Keratinocyte (primary cell): ENCODE measurements around the gene LRRC19. TPM values are rescaled to one million over a fixed set of nuclear protein-coding genes. Genes with fewer than 3 reads are reported as not detected.

Experiments
- DNase-seq: peaks from one replicate; pipeline ENCODE4 v3.0.0-alpha.2; 2011; ENCODE audit warnings: low read depth, missing footprints, low spot score
- FAIRE-seq: peaks from 2 replicates; lab custom pipeline; 2011; peaks lifted over from hg19 to GRCh38; lab: Jason Lieb, UNC
- H2AFZ ChIP-seq: 2 replicates; pipeline ENCODE4 v1.6.0; 2012; ENCODE audit warnings: low read length, control low read depth, inconsistent platforms; ENCODE audit not compliant: control insufficient read depth
- H3K27ac ChIP-seq: 2 replicates; pipeline ENCODE4 v1.5.1; 2011; ENCODE audit warnings: low read length; ENCODE audit not compliant: control insufficient read depth, insufficient read depth
- H3K27me3 ChIP-seq: 3 replicates; pipeline ENCODE4 v1.6.0; 2011; ENCODE audit warnings: low read length; ENCODE audit not compliant: control insufficient read depth, insufficient read depth; ENCODE audit errors: extremely low read depth
- H3K36me3 ChIP-seq, 2 experiments: 2 replicates in 1 of 2; 3 replicates in 1 of 2; pipeline ENCODE4 v1.5.1; 2011; ENCODE audit warnings: low read length in 2 of 2, mild to moderate bottlenecking in 1 of 2; ENCODE audit not compliant: control insufficient read depth in 2 of 2, insufficient read depth in 2 of 2; ENCODE audit errors: extremely low read depth in 1 of 2
- H3K4me1 ChIP-seq: 3 replicates; pipeline ENCODE4 v1.5.1; 2011; ENCODE audit warnings: low read length; ENCODE audit not compliant: control insufficient read depth, insufficient read depth; ENCODE audit errors: extremely low read depth
- H3K4me2 ChIP-seq: 3 replicates; pipeline ENCODE4 v1.6.0; 2011; ENCODE audit warnings: low read depth, low read length; ENCODE audit not compliant: control insufficient read depth, insufficient read depth; ENCODE audit errors: extremely low read depth
- H3K4me3 ChIP-seq, 3 experiments: fragments of 200-600 bp in 1 of 3; sonication (generic) in 1 of 3; 2 replicates in 2 of 3; 3 replicates in 1 of 3; pipeline ENCODE4 v1.5.1; 2011 to 2016; ENCODE audit warnings: low read length in 3 of 3, mild to moderate bottlenecking in 3 of 3, control low read depth in 2 of 3, inconsistent platforms in 1 of 3, low read depth in 1 of 3, mixed read lengths in 1 of 3, mixed run types in 1 of 3, moderate library complexity in 1 of 3; ENCODE audit not compliant: control insufficient read depth in 2 of 3, insufficient read depth in 2 of 3; ENCODE audit errors: extremely low read depth in 1 of 3
- H3K79me2 ChIP-seq: 2 replicates; pipeline ENCODE4 v1.6.0; 2012; ENCODE audit warnings: low read length; ENCODE audit not compliant: control insufficient read depth, insufficient read depth
- H3K9ac ChIP-seq: 3 replicates; pipeline ENCODE4 v1.6.0; 2011; ENCODE audit warnings: low read length; ENCODE audit not compliant: control insufficient read depth, insufficient read depth; ENCODE audit errors: extremely low read depth
- H3K9me1 ChIP-seq: 3 replicates; pipeline ENCODE4 v1.6.0; 2011; ENCODE audit warnings: low read length; ENCODE audit not compliant: control insufficient read depth, insufficient read depth; ENCODE audit errors: extremely low read depth
- H3K9me3 ChIP-seq: 2 replicates; pipeline ENCODE4 v1.5.1; 2012; ENCODE audit warnings: low read depth, low read length; ENCODE audit not compliant: control insufficient read depth
- H4K20me1 ChIP-seq: 3 replicates; pipeline ENCODE4 v1.6.0; 2011; ENCODE audit warnings: low read length; ENCODE audit not compliant: control insufficient read depth, insufficient read depth; ENCODE audit errors: extremely low read depth
- EZH2 ChIP-seq: IDR thresholded peaks from one replicate; pipeline ENCODE4 v1.6.1; 2012; ENCODE audit warnings: inconsistent platforms, mild to moderate bottlenecking, low read length, moderate library complexity
- dilution Hi-C: fragments of 300-500 bp; cut with MboI; formaldehyde crosslinking; loops from one replicate; pipeline ENCODE4 v1.7.0; 2020; ENCODE audit warnings: low sequenced_read_pairs; ENCODE audit not compliant: extremely low pct_ligation_motif_present
- polyA plus RNA-seq, 5 experiments: library from polyadenylated mRNA; depleted of rRNA in 3 of 5; stranded (reverse) in 3 of 5; stranded (forward) in 1 of 5; unstranded in 1 of 5; fragments of >200 nt; gene quantifications; 1 replicate in 1 of 5; 2 replicates in 3 of 5; 3 replicates in 1 of 5; pipeline versions ENCODE4 v1.2.1 to v1.2.3, GENCODE V29; 2011 to 2012; ENCODE audit warnings: missing spikeins in 2 of 5, low read depth in 1 of 5, low replicate concordance in 1 of 5
- TF ChIP-seq, protein P1 (sequence below), 3 experiments: IDR thresholded peaks in 1 of 3; conservative IDR thresholded peaks in 1 of 3; optimal IDR thresholded peaks in 1 of 3; 2 replicates in 2 of 3; 3 replicates in 1 of 3; pipeline versions ENCODE3 to v1.5.1; 2011; ENCODE audit warnings: low read length in 3 of 3, mild to moderate bottlenecking in 3 of 3, moderate library complexity in 2 of 3, control low read depth in 1 of 3, inconsistent platforms in 1 of 3; ENCODE audit not compliant: insufficient read depth in 2 of 3; ENCODE audit errors: extremely low read depth in 1 of 3

LRRC19 gene
- polyA plus RNA-seq, 1 donor (not counting 4 experiments of a cell fraction or from before 2014, with no cell fraction given), result not detected

DNA sequence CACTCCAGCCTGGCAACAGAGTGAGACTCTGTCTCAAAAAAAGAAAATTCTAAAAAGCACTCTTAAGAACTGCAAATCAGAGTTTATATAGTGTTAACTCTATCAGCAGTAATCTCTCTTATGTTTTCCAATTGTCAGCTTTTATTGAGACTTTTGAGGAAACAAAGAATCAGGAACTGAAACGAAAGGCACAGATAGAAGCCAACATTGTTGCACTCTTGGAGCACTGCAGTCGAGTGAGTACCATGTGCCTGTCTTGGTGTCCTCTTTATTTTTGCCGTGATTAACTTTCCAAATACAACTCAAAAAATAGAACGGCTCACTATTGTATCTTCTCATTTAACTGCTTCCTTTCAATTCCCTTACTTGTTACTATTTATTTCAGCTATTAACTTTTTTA, 41.7 kb upstream of the LRRC19 start:
- no peak for DNase-seq
- Histone ChIP-seq H3K9me3 (no peaks in the 10 kb centered on the region), H3K4me1 (no peaks in the 10 kb centered on the region), H3K36me3 (no peaks in the 10 kb centered on the region), H2AFZ (no peak overlapping the region), H3K9me1 (no peaks in the 10 kb centered on the region), H3K4me2 (no peak overlapping the region), H3K9ac (no peak overlapping the region), H3K27me3 (no peaks in the 10 kb centered on the region), H3K4me3 (no peak overlapping the region), H3K79me2 (no peaks in the 10 kb centered on the region), H3K27ac (no peak overlapping the region), H4K20me1 (no peaks in the 10 kb centered on the region)
- FAIRE-seq, result no peak
- TF ChIP-seq EZH2, result no peak
- TF ChIP-seq, protein P1, sequence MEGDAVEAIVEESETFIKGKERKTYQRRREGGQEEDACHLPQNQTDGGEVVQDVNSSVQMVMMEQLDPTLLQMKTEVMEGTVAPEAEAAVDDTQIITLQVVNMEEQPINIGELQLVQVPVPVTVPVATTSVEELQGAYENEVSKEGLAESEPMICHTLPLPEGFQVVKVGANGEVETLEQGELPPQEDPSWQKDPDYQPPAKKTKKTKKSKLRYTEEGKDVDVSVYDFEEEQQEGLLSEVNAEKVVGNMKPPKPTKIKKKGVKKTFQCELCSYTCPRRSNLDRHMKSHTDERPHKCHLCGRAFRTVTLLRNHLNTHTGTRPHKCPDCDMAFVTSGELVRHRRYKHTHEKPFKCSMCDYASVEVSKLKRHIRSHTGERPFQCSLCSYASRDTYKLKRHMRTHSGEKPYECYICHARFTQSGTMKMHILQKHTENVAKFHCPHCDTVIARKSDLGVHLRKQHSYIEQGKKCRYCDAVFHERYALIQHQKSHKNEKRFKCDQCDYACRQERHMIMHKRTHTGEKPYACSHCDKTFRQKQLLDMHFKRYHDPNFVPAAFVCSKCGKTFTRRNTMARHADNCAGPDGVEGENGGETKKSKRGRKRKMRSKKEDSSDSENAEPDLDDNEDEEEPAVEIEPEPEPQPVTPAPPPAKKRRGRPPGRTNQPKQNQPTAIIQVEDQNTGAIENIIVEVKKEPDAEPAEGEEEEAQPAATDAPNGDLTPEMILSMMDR (optimal IDR thresholded peaks at IDR 0.05 in 1 of 3, IDR thresholded peaks at IDR 0.05 in 1 of 3, conservative IDR thresholded peaks at IDR 0.05 in 1 of 3; ENCODE audit: extremely low read depth in 1 of 3, insufficient read depth in 2 of 3, low read length in 3 of 3), result no peak
- dilution Hi-C loops, result no loop called here

DNA sequence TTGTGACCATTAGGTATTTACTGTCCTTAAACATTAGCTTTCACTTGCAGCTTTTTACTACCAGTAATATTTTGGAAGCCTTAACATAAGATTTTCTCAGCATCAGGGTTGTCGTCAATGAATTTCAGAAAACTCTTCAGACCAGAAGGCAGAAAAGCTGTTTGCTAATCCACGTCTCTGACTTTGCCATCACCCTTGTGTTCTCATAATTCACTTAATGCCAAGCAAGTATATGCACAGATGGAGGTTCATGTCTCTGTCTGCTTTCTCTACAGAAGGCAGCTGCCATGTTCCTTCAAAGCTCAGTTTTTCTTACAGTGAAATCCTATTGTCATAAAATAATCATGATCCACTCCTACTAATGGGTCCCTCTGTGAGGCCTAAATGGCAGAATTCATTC, 37.7 kb upstream of the LRRC19 start:
- H3K27me3 ChIP-seq, result no peaks in the 10 kb centered on the region
- H3K79me2 ChIP-seq, result no peaks in the 10 kb centered on the region
- TF ChIP-seq, protein P1 (optimal IDR thresholded peaks at IDR 0.05 in 1 of 3, IDR thresholded peaks at IDR 0.05 in 1 of 3, conservative IDR thresholded peaks at IDR 0.05 in 1 of 3; ENCODE audit: extremely low read depth in 1 of 3, insufficient read depth in 2 of 3, low read length in 3 of 3), result no peak
- no peak for TF ChIP-seq EZH2
- H3K36me3 ChIP-seq, result peaks cover 0 to 1% of the 10 kb centered on the region in 2 experiments
- H4K20me1 ChIP-seq, result no peaks in the 10 kb centered on the region
- no peak overlapping the region for H2AFZ ChIP-seq
- no peak overlapping the region for H3K4me2 ChIP-seq
- dilution Hi-C loops, result no loop called here
- H3K27ac ChIP-seq, result no peak overlapping the region
- H3K9me3 ChIP-seq, result no peaks in the 10 kb centered on the region
- no peaks in the 10 kb centered on the region for H3K4me1 ChIP-seq
- H3K4me3 ChIP-seq, result no peak overlapping the region
- FAIRE-seq, result no peak
- no peak for DNase-seq
- H3K9me1 ChIP-seq, result no peaks in the 10 kb centered on the region
- no peak overlapping the region for H3K9ac ChIP-seq
